Astrocyte of the cerebellum (primary cell): ENCODE data around the gene HSD17B8.
"Not testable (repeated sequence)": the region's sequence is repeated elsewhere in the genome, so short reads cannot be mapped to it uniquely, and the experiment has no call there.

Experiments used
- DNase-seq: peaks from one replicate; pipeline ENCODE4 v3.0.0-alpha.2; 2011; ENCODE audit warnings: low read depth
- H3K4me3 ChIP-seq: 2 replicates; pipeline ENCODE4 v1.5.1; 2011; ENCODE audit warnings: mild to moderate bottlenecking, low read depth, low read length, moderate library complexity
- in situ Hi-C: cut with HindIII; loops from 2 replicates; pipeline ENCODE4 v1.10.0; 2017; ENCODE audit warnings: low sequenced_read_pairs
- TF ChIP-seq, protein P1 (sequence below): IDR thresholded peaks from 2 replicates; pipeline ENCODE4 v1.5.1; 2012; ENCODE audit warnings: low read length, low read depth, moderate library complexity, mild to moderate bottlenecking; ENCODE audit errors: missing control alignments

HSD17B8 gene

DNA sequence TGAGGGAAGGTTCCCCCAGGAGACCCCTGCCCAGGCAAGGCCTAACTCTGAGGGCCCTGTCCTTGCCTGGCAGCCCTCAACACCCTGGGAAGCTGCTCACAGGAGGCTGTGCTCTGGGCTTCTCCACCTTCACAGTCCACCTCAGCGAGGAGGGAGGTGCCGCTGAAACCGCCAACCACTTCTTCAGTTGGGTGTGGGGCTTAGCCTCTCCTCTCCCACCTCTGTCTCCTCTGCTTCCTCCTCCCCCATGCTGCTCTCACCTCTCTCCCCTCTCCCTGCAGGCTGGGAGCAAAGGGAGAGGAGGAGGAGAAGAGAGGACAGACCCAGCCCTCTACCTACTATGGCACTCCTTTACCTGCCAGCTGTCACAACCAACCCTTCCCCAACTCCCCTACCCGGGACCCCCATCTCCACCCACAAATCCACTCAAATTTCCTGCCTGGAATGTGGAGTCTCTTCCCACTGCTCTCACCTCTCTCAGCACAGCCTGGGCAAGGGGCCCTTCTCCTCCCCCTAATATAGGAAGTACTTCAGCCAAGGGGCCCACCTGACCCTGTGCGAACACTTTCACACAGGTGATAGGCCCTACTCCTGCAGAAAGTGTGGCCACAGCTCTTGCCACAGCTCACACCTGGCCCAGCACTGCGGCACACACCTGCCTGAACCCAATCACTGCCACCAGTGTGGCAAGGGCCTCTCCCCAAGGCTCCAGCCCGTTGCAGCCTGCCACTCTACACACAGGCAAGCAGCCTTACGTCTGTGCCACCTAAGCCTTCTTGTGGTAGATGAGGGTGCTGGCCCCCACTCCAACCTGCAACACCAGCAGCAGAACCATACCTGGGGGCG, 11.0 kb downstream of the HSD17B8 start:
- in situ Hi-C loops: no loop called here
- no peak for DNase-seq
- TF ChIP-seq, protein P1, sequence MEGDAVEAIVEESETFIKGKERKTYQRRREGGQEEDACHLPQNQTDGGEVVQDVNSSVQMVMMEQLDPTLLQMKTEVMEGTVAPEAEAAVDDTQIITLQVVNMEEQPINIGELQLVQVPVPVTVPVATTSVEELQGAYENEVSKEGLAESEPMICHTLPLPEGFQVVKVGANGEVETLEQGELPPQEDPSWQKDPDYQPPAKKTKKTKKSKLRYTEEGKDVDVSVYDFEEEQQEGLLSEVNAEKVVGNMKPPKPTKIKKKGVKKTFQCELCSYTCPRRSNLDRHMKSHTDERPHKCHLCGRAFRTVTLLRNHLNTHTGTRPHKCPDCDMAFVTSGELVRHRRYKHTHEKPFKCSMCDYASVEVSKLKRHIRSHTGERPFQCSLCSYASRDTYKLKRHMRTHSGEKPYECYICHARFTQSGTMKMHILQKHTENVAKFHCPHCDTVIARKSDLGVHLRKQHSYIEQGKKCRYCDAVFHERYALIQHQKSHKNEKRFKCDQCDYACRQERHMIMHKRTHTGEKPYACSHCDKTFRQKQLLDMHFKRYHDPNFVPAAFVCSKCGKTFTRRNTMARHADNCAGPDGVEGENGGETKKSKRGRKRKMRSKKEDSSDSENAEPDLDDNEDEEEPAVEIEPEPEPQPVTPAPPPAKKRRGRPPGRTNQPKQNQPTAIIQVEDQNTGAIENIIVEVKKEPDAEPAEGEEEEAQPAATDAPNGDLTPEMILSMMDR: no peak
- H3K4me3 ChIP-seq: no peak overlapping the region

- in situ Hi-C loops: no loop called here
- no peak for DNase-seq
- no peak overlapping the region for H3K4me3 ChIP-seq
- TF ChIP-seq, protein P1: no peak
These were observed 11.7 kb downstream of the HSD17B8 start for GRCh38 chr6:33216117-33216649.

DNA sequence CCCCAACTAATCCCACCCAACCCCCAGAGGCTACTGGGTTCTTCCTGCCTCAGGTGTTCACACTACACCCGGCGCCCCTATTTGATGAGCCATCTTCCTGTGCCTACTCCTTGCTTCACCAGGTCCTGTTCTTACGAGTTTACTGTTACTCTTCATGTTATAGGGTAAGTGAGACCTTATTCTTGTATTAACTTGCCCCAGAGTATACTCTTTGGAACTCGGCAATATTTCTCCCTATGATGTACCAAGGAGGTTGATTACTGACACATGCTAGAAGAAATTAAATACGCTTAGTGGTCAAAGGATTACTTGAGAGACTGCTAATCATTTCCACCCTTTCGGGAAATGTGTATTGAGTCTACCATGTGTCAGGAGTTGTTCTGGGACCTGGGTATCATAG, 12.8 kb downstream of the HSD17B8 start:
- TF ChIP-seq, protein P1: no peak
- in situ Hi-C loops: no loop called here
- DNase-seq: no peak
- no peak overlapping the region for H3K4me3 ChIP-seq

DNA sequence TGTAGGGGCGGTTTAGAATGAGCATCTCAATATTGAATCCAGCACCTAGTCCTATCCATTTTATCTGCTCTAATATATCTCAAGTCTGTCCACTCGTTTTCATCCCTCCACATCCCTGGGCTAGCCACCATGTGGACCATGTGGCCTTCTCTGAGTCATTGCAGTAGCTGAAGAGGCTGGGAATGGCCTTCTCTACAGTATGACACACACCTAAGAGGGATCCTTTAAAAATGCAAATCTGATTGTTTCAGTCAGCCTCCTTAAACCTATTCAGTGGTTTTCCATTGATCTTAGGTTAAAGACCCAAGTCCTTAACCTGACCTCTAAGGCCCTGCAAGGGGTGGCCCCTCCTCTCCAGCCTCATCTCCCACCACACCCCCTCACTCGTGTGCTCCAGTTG, 13.2 kb downstream of the HSD17B8 start:
- H3K4me3 ChIP-seq: no peak overlapping the region
- no peak for DNase-seq
- in situ Hi-C loops: no loop called here
- TF ChIP-seq, protein P1: no peak

DNA sequence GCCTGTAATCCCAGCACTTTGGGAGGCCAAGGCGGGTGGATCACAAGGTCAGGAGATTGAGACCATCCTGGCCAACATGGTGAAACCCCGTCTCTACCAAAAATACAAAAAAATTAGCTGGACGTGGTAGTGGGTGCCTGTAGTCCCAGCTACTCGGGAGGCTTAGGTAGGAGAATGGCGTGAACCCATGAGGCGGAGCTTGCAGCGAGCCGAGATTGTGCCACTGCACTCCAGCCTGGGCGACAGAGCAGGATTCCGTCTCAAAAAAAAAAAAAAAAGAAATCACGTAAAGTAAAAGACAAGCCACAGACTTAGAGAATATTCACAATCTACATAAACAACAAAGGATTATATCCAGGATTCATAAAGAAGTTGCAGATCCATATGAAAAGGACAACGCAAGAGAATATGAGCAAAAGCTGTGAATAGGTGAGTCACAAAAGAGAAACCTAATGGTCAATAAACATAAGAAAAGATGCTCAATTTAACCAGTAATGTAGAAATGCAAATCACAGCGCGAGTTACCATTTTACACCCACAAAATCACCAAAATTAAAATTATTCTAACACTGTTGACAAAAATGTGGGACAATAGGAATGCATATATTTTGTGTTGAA, 22.2 kb downstream of the HSD17B8 start:
- in situ Hi-C loops, DNase-seq, H3K4me3 ChIP-seq: not testable (repeated sequence)

- TF ChIP-seq, protein P1: no peak
- DNase-seq: no peak
- no peak overlapping the region for H3K4me3 ChIP-seq
- in situ Hi-C loops: no loop called here
These were observed 30.8 kb downstream of the HSD17B8 start for GRCh38 chr6:33235221-33235634.

GRCh38 chr6:33236328-33236727, 31.9 kb downstream of the HSD17B8 start:
- in situ Hi-C loops: no loop called here

More at GRCh38 chr6:33236328-33236727, 31.9 kb downstream of the HSD17B8 start:
- no peak overlapping the region for H3K4me3 ChIP-seq
- DNase-seq: no peak
- TF ChIP-seq, protein P1: no peak
